DMS114 treated with DMSO at 0.1 percent for 48 hours (cell line): Measurements from ENCODE around the gene LANCL1.

Experiments used
- DNase-seq: peaks from one replicate; lab custom pipeline; 2025; ENCODE audit not compliant: unreplicated experiment; lab: John Stamatoyannopoulos, UW

Gene LANCL1, protein sequence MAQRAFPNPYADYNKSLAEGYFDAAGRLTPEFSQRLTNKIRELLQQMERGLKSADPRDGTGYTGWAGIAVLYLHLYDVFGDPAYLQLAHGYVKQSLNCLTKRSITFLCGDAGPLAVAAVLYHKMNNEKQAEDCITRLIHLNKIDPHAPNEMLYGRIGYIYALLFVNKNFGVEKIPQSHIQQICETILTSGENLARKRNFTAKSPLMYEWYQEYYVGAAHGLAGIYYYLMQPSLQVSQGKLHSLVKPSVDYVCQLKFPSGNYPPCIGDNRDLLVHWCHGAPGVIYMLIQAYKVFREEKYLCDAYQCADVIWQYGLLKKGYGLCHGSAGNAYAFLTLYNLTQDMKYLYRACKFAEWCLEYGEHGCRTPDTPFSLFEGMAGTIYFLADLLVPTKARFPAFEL

GRCh38 chr2:210476194-210477128, at the start of gene LANCL1:
TSS of gene LANCL1 (minus strand) at chr2:210476759. CDS start at chr2:210476396, 363 bp downstream.
- peak; percentile 82 for DNase-seq

DNA sequence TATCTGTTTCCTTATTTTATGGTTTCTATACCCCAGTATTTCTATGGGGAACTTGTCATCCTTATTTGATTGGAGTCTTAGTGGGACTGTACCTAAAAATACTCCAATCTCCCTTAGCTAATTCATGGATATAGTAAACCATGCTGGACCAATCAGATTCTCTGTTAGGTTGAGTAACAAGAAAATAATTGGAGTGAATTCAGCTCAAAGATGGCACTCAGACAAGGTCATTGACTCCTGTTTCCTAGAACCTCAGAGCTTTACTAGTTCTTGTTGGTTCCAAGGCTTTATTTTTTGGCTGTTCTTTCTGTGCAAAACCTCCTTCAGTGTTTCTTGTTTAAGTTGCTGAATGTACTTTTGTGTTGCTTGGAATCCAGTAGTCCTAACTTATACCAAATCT, 48.0 kb upstream of the LANCL1 start:
- DNase-seq = no peak

GRCh38 chr2:210523650-210524289, 47.2 kb upstream of the LANCL1 start:
- no peak for DNase-seq

DNA sequence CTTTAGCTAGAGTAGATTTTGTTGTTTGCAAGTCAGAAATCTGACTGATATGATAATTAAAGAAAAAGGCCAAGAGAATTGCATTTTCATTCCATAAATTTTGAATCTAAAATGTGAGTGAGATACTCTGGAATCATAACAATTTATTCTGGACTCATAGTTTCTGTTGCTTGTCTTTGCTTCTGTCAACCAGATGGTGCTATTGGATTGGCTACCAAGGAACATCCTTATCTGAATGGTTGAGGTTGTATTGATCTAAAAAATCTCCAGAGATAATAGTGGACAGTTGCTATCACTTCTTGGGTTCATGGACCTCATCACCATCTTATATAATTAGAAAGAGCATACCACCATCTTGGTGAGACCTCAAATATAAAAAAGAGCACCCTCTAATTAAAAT, 45.8 kb upstream of the LANCL1 start:
- DNase-seq = no peak

DNA sequence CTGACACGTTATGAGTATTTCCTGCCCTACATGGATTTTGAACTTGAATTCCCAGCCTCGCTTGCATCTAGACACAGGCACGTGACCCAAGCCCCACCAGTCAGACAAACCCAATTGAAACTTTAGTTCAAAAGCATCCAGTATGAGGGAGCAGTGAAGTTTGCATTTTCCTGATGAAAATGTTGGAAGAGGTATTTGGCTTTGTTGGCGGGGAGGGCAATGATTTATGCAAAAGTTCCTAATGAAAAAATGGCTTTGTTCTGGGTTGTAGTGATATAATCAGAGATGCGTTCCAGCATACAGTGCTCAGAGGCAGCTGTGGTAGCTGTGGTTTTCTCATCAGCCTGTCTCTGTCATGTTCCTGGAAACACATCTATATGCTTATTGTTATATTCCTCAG, 43.0 kb upstream of the LANCL1 start:
- DNase-seq = no peak

- no peak for DNase-seq
These were observed 40.7 kb upstream of the LANCL1 start for GRCh38 chr2:210517264-210517663.

GRCh38 chr2:210515911-210516310, 39.4 kb upstream of the LANCL1 start:
- DNase-seq = no peak

DNA sequence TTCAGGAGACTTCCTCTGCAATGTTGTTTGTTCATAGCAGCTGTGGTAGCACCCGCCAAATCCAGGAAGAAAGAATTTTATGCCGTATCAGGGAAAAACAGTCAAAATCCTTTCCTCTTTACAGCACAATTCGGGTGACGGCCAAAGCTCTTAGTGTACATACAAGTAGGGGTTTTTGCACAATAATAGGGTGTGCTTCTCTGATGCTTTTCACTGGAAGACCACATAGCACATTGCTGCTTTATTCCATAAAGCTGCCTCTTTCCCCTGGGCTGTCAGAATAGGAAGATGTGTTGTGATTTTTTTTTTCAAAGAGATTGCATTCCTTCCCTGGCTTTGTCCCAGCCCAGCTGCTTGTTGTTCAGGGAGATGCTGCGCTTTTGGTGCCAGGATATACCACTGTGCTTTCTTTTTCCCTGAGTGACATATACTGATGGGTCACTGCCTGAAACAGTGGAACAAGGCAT, 27.2 kb upstream of the LANCL1 start:
- DNase-seq = no peak

DNA sequence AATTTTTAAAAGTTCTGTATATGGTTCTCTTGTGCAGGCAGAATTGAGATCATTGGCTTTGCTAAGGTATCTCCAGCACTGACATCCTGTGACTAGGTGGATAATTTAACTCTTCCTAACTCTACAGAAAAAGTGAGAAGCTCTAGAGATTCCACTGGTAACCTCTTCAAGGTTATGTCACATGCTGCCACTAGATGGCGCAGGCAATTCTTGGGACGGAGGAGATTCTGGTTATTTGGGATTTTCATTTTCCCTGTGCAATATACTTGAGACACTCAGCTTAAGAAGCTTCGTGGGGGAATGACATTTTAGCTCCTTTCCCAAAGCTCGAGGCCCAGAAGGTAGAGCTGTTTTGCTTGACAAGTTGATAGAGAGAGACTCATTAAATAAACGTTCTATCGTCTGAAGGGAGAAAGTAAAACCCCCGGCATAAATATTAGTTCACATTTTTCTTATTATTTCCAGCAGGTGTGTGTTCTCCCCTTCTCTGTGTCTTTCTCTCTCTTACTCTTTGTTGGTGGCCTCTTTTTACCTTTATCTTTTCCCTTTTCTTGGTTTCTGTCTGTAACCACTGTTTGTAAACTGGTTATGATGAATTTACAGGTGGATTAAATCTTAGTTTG, 26.6 kb upstream of the LANCL1 start:
- peak; percentile 25 for DNase-seq

- no peak for DNase-seq
These were observed 20.0 kb upstream of the LANCL1 start for GRCh38 chr2:210496512-210496911.

DNA sequence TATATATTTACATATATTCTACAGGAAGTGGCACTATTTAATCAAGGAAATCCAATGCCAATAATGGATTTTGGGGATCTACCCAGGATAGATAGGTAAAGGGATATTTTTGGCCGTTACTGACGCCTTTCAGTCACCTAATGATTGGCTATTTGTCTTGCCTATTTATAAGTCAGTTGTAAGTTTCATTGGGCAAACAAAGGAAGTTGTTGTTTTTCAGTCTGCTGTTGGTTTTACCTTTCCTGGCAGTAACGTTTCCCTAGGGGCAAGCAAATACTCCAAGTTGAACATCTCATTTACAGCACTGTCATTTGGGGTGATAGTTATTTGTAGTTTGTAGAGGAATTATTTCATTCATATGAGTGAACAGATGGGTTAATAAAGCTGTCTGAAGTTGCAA, 17.0 kb upstream of the LANCL1 start:
- DNase-seq = no peak

- no peak for DNase-seq
These were observed 5.1 kb upstream of the LANCL1 start for GRCh38 chr2:210481601-210482175.

DNA sequence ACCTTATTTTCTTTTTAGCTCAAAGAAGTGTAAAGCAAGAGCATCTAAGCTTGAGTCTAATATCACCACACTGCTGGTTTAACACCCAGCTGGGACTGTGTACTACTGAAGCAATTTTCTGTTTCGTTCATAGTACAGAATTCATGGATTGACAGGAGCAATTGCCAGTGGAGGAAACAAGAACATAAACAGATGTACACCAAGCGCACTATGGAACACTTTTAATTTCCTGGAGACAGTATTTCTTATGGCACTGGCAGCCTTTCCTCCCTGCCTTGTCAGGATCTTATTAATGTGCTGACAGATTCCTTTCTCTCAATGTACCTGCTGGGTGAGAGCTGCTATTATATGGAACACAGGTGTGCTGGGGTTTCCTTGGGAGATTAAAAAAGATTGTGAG, 4.2 kb upstream of the LANCL1 start:
- DNase-seq = no peak

DNA sequence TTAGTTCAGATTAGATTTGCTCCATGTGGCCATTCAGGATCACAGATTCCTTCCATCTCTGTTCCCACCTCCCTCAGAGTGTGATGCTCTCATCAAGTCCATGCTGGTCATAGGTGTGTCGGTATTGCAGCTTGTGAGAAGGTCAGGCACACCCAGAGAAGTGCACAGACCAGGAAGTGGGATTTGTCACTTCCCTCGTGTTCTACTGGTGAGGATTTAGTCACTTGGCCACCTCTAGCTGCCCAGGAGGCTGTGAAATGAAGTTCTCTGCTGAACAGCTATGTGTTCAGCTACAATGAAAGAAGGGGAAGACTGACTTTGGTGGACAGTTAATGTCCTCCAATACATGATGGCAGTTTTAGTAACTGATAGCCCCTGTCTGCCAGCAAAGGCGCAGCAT, 3.5 kb upstream of the LANCL1 start:
- DNase-seq = no peak

DNA sequence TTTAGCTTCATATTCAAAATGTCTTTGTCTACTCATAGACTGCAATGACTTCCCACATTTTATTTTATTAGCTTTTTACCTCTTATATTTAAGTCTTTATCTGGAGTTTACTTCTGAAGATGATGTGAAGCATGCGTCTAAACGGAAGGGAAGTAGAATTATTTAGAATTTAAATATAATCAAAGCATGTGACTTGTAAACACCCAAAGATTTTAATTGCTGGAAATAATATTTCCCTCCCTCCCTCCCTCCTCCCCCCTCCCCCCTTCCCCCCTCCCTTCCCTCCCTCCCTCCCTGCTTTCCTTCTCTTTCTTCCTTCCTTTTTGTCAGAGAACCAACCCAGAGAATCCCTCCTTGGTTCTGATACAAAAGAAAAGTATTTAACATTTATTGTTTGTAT, 2.1 kb upstream of the LANCL1 start:
- DNase-seq = no peak

DNA sequence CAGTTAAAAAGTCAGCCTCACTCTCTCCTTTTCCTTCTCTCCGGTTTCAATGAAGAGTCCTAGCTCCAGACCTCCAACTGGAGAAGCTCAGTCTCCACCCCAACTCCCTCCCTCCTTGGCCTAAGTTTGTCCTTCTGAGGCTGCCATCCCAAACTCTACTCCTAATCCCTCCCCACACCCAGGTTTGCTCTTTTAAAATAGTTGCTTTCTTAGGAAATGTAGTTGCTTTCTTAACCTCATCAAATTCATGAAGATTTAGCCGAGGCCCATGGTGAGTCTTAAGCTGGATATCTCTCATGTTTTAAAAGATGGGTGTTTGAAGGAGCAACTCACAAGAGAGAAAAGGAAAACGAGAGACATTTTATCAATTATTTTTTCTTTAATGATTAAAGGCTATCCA, 937 bp upstream of the LANCL1 start:
- no peak for DNase-seq

GRCh38 chr2:210475706-210476105, 853 bp downstream of the LANCL1 start:
- no peak for DNase-seq

- no peak for DNase-seq
These were observed 1.8 kb downstream of the LANCL1 start for GRCh38 chr2:210474776-210475175.

DNA sequence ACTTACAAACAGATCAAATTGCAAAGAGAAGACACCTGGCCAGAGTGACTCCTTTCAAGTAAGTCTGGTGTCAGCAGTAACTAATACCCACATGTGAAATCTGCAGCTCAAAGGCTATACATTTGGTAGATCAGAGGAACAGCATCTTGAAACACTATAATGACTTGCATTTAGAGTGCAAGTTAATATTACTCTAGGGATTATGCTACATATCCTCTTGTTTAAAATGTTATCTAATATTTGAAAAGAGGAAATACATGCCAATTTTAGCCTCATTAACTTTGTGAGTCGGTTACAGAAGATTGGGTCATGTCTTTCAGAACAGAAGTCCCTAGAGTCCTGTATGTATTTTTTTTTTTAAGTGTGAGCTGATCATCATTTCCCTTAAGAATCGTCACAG, 15.2 kb downstream of the LANCL1 start:
- DNase-seq = no peak

DNA sequence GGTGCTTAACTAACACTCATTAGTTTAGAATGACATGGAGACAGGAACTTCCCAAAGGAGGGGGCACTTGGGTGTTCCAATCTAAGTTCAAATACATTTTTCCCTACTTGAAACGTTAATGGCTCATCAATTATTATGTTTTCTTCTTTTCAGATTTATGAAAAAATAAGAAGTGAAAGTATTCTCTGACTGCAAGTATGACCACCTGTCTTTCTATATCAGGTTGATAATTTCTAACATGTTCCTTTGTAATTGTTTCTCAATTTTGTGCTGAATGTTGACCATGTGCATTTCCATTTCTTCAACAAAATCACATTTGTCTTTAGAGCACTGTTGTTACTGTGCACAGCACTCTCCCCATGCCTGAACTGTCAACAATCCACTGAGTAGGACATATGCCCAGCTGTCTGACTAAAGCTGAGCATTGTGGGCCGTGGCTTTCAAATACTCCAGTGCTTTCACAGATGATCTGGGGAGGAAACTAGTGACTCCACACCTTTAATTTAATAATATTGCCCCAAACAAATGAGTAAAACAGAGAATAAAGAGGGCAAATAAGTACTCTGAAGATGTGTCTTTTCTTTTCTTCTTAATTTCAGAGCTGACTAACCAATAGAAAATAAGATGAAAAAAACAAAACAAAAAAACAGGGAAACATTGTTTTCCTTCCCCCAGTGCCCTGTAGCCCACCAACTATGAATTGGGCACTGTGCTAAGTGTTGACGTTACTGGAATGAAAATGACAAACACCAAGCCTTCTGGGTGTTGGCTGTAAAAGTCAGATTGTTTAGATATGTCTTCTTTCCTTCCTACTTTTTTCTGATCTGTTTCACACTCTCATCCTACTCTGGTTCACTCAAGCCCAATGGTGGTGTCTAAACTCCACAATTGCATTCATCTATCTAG, 16.0 kb downstream of the LANCL1 start:
- DNase-seq = no peak
